Stimulated activated CD8-positive, alpha-beta memory T cell treated with anti-CD3 and anti-CD28 coated beads, Interleukin-12 subunit alpha, Interleukin-12 subunit beta, amount 100 ng/mL, for 24 hours (primary cell): ENCODE measurements around the gene GRAP2.

ENCODE experiments used
- DNase-seq: peaks from one replicate; pipeline ENCODE4 v3.0.0-alpha.2; 2020; ENCODE audit errors: extremely low read depth

GRAP2 gene

GRCh38 chr22:40014667-40015248 lies 113.9 kb downstream of the GRAP2 start:
- DNase-seq = no peak

GRCh38 chr22:40015358-40015976 lies 114.6 kb downstream of the GRAP2 start:
- no peak for DNase-seq

GRCh38 chr22:40018051-40018450 lies 117.2 kb downstream of the GRAP2 start:
- DNase-seq = no peak

GRCh38 chr22:40019100-40019499 lies 118.2 kb downstream of the GRAP2 start:
- DNase-seq = no peak

GRCh38 chr22:40020956-40021355 lies 120.1 kb downstream of the GRAP2 start:
- no peak for DNase-seq

GRCh38 chr22:40021401-40022000 lies 120.6 kb downstream of the GRAP2 start:
- no peak for DNase-seq

- DNase-seq = no peak
Measured at GRCh38 chr22:40022536-40023240, 121.8 kb downstream of the GRAP2 start.
